Thyroid gland (tissue), 4 donors: Measurements from ENCODE around the gene NR1H3.

Experiments used
- CTCF ChIP-seq, 6 experiments: fragments of 200-600 bp in 3 of 6; fragments of 450-650 bp in 3 of 6; sonication (generic) in 3 of 6; IDR thresholded peaks; one replicate each; pipeline ENCODE4 v1.5.1; 2016 to 2019; ENCODE audit warnings: antibody characterized with exemption in 6 of 6, mild to moderate bottlenecking in 2 of 6, inconsistent platforms in 1 of 6, moderate library complexity in 1 of 6
- POLR2A ChIP-seq, 2 donors: fragments of 450-650 bp; IDR thresholded peaks; one replicate each; pipeline ENCODE4 v1.6.1; 2017; ENCODE audit warnings: antibody characterized with exemption in 2 of 2, mild to moderate bottlenecking in 2 of 2, moderate library complexity in 1 of 2

- TF ChIP-seq POLR2A (IDR thresholded peaks at IDR 0.05) (no peak), CTCF (IDR thresholded peaks at IDR 0.05) (no peak)
These were observed 2.6 kb downstream of the NR1H3 start for GRCh38 chr11:47260366-47260765.
